Stimulated activated CD8-positive, alpha-beta memory T cell treated with anti-CD3 and anti-CD28 coated beads, Interleukin-15, amount 100 ng/mL, for 4 hours (primary cell): Measurements from ENCODE around the gene IGSF6.
"Not testable (repeated sequence)": the region's sequence is repeated elsewhere in the genome, so short reads cannot be mapped to it uniquely, and the experiment has no call there.

ENCODE experiments used
- DNase-seq, 2 donors: peaks; one replicate each; pipeline ENCODE4 v3.0.0-alpha.2; 2020; ENCODE audit warnings: low read depth in 2 of 2

Gene IGSF6, protein sequence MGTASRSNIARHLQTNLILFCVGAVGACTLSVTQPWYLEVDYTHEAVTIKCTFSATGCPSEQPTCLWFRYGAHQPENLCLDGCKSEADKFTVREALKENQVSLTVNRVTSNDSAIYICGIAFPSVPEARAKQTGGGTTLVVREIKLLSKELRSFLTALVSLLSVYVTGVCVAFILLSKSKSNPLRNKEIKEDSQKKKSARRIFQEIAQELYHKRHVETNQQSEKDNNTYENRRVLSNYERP

DNA sequence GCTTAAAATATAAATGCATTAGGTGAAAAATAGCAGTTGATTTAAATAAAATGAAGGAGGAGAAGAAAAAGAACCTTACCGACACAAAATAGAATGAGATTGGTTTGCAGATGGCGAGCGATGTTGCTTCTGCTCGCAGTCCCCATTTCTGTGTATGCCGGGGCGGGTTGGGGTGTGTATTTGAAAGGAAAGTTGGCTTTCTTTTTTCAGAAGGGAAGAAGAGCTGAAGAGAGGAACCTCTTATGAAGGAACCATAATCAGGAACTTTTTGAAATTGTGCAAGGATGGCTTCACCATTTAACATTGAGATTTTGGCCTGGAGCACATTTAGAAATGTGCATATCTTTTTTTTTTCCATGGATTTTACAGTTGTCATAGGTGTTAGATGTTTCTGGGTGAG is at the start of gene IGSF6:
IGSF6 (minus strand) TSS at position 156 of the 400 bp plus-strand sequence; CDS start at position 146, 10 bp downstream.
- no peak for DNase-seq

DNA sequence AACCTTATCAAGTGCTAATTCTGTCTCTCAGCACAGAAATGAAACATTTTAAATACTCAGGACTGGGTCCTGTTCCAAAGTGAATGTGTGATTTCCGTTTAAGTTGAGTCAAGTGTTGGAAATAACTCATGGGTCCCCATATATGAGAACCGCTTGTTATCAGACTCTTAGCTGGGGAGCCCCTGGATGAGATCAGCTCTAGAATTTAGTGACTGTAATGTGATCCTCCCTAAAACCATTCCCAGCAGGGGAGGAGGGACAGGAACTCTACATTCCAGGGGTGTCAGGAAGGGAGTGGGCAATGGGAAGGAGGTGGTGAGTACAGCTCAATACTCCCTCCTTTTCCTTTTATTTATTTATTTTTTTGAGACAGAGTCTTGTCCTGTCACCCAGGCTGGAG is 48.9 kb upstream of the IGSF6 start:
- no peak for DNase-seq

DNA sequence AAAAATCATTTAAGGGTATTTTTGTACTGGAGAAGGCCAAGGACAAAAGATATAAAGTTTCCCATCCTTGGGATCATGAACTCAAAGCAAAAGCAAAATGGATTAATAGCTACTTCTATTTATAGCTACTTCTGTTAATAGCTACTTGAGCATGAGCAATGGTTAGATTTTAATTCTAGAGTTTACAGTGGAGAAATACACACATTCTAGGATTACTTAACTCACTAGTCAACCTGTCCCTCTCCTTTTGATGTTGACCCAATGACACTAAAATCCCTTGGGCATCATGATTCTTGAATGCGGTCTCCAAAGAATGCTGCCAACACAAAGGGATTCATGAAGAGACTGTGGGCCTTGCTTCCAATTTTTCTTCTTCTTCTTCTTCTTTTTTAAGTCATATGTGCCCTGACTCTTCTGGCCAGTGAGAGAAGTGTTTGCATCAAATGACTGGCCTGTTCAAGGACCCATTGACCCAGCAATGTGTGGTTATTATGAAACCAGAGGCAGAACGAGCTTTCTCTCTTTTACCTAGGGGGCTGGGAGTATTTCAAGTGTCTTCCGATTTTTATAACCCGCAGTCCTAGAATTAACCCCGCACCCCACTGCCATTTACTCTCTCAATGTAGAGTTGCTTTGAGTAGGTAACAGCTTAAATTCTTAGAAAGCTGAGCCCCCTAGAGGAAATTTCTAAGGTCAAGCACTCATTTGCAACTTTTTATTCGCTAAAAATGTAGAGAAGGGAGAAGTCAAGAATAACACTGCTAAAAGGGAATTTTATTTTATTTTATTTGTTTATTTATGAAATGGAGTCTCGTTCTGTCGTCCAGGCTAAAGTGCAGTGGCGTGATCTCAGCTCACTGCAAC is 46.0 kb upstream of the IGSF6 start:
- DNase-seq = no peak

DNA sequence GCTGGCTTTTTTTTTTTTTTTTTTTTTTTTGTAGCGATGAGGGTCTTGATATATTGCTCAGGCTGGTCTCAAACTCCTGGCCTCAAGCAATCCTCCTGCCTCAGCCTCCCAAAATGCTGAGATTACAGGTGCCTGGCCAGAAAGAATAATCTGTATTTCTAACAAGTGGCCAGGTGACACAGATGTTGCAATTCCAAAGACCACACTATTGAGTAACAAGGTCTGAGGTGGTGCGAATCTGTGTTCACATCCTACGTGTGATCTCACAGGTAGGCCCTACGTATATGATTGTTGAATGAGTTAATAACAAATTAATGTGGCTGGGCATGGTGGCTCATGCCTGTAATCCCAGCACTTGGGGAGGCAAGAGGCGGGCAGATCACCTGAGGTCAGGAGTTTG is 44.6 kb upstream of the IGSF6 start:
- no peak for DNase-seq

DNA sequence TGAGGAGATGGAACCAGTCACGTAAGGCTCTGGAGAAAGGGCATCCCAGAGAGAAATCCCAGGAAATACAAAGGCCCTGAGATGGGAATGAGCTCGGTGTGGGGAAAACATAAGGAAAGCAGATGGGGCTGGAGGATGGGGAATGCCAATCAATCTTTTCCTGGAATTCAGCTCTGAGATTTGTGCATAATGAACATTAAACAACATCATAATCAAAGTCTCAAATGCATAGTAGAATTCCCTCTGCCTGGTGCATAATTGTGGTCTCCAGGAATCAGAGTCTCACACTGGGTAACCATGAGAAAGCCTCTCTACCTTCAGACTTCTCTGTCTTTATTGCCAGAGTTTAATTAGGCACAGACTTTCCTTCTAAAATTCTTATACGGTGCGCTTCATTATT is 42.2 kb upstream of the IGSF6 start:
- DNase-seq = no peak

DNA sequence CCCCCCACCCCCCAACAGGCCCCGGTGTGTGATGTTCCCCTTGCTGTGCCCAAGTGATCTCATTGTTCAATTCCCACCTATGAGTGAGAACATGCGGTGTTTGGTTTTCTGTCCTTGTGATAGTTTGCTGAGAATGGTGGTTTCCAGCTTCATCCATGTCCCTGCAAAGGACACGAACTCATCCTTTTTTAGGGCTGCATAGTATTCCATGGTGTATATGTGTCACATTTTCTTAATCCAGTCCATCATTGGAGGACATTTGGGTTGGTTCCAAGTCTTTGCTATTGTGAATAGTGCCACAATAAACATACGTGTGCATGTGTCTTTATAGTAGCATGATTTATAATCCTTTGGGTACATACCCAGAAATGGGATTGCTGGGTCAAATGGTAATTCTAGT is 38.6 kb upstream of the IGSF6 start:
- not testable (repeated sequence) for DNase-seq

DNA sequence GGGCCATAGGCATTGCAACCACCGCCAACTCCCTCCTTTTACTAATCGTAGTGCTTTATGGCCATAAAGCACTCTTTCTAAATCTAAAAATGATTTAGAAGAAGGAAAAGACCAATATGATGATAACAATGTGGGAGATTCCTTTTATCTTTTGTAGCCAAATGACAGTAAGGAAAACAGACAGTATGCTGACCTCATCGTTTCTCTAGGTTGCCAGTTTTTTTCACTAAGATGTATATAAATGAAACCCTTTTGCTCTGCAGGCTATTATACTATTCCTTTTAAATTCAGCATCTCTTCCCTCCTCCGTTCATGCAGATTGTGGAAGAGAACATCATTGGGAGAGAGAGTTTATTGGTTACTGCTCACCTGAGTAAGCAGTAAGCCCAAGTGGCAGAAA is 36.7 kb upstream of the IGSF6 start:
- no peak for DNase-seq

DNA sequence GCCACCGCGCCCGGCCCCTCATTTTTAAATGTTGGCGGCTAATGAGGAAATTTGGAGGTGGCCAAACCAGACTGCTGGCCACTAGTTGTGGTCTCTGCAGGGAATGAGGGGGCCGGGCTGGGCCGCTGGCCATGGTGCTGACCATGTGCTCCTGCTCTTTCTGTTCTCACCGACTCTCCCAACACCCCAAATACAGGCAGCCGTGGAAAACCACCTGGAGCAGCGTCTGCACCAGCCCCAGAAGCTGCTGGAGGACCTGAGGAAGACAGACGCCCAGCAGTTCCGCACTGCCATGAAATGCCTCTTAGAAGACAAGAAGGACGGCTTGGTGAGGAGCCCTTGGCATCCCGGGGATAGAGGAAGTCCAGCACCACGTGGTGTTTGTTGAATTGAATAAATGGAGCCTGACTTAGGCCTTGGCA is 32.6 kb upstream of the IGSF6 start:
- no peak for DNase-seq

DNA sequence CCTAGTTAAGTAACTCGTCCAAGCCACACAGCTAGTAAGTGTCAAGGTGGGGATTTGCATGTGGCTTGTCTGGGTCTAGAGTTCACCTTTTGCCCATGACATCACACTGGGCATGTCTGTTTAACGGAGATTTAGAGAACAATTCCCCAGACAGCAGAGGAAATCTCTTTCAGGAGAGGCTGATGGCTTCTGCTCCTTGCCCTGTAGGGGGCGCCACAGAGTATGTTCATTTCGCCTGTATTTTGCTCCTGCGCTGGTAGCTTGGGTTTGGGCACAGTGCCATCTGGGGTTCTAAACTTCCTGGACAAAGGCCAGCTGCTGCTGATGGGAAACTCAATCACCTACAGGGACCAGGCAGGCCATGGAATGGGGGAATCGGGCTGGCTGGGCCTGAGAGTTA is 31.8 kb upstream of the IGSF6 start:
- DNase-seq = no peak

DNA sequence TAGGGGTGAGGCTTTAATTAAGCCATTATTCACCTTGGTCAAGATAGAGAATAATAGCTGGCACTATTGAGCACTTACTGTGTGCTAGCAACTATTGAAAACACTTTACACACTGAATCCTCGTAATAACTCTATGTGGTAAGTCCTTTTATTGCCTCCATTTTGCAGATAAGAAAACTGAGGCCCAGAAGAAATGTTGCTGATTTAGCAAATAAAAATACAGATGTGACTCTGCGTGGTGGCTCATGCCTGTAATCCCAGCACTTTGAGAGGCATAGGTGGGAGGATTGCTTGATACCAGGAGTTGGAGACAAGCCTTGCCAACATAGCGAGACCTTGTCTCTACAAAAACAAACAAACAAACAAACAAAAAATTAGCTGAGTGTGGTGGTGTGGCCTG is 30.8 kb upstream of the IGSF6 start:
- DNase-seq = no peak

DNA sequence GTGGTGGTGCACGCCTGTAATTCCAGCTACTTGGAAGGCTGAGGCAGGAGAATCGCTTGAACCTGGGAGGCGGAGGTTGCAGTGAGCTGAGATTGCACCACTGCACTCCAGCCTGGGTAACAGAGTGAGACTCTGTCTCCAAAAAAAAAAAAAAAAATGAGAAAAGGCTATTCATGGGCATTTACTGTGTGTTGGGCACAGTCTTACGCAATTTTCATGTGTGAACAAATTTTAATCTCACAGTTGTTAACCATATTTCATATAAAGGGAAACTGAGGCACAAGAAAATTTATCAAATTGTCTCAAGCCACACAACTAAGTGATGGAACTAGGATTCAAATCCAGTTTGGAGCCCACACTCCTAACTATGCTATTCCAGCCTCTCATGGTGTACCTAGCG is 28.3 kb upstream of the IGSF6 start:
- DNase-seq = not testable (repeated sequence)

DNA sequence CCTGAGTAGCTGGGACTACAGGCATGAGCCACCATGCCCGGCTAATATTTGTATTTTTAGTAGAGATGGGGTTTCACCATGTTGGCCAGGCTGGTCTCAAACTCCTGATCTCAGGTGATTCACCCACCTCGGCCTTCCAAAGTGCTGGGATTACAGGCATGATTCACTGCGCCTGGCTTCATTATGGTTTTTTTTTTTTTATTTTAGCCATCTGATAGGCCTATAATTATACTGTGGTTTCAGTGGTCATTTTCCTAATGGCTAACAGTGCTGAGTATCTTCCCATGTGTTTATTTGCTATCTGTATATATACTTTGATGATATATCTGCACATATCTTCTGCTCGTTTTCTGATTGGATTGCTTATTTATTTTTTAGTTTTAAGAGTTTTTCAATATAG is 22.0 kb upstream of the IGSF6 start:
- not testable (repeated sequence) for DNase-seq

DNA sequence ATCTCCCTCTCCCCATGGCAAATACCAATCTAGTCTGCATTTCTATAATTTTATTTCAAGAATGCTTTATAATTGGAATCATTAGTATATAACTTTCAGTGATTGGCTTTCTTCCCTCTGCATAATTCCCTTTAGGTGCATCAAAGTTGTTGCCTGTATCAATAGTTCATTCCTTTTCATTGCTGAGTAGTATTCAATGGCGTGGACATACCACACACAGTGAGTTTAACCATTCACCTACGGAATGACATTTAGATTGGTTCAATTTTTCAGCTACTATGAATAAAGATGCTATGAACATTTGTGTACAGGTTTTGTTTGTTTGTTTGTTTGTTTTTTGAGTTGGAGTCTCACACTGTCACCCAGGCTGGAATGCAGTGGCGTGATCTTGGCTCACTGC is 21.1 kb upstream of the IGSF6 start:
- DNase-seq = no peak

DNA sequence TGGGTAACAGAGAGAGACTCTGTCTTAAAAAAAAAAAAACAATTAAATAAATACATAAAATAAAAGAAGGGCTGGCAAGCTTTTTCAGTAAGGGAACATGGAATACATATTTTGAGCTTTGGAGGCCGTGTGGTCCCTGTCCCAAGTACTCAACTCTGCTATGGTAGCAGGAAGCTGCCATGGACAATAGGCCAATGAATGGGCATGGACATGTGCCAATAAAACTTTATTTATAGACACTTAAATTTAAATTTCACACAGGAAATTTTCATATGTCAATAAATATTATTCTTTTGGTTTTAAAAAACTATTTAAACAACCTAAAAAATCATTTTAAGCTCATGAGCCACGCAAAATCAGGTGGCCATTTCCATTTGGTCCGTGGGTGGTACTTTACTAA is 15.2 kb upstream of the IGSF6 start:
- DNase-seq = no peak

DNA sequence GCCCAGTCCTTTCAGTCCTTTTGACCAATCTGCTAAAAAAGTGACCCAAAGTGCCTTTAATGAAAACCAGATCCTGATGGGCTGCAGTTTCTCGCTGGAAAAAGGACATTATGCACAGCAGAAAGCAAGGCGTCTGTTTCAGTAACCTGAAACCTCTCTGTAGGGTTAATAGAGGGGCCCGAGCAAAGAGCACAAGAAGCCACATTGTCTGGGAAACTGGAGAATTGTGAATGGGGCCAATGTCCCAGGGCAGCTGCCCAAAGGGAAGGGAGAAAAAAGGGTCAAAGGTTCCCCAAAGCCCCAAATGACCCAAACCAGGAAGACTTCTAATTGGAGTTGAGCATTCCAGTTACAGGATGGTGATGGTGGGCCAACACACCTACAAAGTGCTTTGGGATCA is 14.4 kb upstream of the IGSF6 start:
- DNase-seq = no peak

DNA sequence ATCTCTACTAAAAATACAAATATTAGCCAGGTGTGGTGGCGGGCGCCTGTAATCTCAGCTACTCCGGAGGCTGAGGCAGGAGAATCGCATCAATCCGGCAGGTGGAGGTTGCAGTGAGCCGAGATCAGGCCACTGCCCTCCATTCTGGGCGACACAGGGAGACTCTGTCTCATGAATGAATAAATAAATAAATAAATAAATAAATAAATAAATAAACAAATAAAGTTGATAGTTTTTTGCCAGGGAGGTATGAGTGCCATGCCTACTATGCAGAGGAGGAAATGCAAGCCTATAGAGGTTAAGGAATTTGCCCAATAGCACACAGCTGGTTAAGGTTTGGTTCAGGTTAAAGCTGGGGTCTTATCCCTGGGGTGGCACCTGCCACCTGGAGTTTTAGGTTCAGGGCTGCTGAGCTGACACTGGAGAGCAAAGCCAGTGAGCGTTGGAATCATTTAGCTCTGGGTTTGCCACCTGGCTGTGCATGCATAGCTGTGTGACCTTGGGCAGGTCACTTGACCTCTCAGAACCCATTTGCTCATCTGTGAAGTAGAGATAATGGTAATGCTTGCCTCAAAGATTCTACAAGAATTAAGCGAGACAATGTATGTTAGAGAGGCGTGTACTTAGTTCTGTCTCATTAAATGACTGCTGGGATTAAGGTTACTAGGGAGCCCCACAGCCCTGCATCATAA is 12.5 kb upstream of the IGSF6 start:
- no peak for DNase-seq

DNA sequence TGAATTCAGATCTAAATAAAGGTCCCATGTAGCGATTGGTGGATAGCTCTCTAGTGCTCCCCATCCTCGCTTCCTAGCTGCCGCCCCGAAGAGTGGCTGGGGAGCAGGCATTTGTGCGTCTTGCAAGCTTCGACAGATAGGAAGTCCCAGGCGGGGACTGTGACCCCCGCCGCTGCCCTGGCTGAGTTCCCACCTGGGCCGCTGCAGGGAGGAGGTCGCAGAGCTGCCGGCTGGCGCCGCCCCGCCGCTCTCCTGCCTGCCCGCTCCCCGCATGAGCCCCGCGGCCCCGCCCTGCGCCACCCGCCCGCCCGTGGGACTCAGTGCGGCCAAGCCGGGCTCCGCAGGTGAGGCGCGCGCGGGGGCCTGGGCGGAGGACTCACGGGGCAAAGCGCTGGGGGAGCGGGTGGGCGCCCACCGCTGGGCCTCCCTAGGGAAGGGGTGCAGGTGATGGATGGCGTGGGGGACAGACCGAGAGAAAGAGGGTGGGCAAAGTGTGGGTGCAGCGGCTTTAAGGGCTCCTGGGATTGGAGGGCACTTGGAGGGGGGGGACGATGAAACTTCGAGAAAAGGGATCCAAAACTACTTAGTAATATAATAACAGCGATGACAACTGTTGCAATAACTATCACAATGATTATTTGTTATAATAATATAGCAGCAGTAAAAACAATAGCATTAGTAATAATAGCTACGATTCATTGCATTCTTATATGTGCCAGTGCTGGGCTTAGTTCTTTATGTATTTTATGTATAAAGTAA is 11.7 kb upstream of the IGSF6 start, which contains the start of gene OTOA:
OTOA (plus strand) TSS at position 80 of the 759 bp plus-strand sequence. CDS start 14,547 bp downstream, outside the sequence.
- DNase-seq = no peak

DNA sequence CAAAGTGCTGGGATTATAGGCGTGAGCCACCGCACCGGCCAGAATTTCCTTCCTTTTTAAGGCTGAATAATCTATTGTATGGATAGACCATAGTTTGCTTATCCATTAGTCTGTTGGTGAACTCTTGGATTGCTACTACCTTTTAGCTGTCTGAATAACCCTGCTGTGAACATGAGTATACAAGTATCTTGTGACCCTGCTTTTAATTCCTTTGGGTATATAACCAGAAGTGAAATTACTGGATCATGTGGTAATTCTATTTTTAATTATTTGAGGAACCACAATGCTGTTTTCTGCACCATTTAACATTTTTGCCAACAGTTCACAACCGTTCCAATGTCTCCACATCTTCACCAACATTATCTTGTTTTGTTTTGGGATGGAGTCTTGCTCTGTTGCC is 6.7 kb upstream of the IGSF6 start:
- no peak for DNase-seq

DNA sequence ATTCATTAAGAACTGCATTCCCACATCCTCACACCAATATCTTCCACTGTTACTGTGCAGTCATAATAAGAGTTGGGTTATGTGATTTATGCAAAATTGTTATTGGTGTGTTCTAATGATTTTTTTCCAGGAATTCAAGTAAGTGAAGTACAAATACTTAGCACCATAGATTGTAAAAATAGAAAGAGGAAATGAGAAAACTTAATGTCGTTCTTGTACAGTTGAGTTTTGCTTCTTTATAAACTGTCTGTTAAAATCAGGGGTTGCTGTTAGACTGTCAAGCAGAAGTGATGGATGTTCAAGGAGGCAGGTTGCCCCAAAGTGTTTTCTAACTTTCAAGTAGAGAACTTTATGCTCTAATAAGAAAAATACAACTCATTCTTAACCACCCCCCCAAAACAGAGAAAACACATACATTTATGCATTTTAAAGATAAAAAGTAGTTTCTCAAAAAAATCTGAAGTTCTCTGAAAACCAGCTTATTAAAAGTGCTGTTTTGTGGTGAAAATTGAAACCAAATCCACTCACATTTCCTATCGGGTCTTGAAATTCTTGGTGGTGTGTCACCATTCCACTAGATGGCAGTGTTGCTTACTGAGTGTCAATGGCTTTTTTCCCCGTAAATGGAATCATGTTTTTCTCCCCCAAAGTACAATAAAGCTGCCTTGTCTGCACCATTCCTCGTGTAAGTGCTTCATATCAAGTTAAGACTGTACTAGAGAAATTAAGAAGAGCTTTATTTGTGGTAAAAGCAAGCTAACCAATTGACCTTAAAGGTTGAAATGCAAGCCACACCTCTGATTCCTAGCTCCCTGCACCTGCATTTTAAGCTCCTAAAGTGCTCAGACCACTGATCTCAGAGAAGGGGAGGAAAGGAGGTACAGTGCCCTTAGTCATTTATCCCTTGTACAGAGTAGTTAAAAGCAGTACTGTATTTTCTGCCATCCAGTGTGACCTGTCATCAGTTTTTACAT is 4.7 kb upstream of the IGSF6 start:
- DNase-seq = no peak

DNA sequence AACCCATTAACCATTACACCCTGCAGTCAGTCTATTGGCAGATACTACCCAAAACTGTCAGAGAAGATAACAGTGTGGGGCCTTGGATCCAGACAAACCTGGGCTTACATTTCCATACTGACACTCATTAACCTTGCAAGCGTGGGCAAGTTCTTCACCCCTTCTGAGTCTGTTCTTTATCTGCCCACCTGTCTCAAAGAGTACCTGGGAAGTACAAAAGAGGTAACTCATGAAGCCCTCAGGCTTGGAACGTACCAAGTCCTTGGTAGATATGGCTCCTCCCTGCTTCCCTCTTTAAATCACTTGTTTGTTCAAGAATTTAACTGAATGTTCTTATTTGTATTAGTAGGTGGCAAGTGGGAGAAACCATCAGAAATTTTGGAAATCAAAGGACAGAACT is 2.5 kb upstream of the IGSF6 start:
- no peak for DNase-seq

DNA sequence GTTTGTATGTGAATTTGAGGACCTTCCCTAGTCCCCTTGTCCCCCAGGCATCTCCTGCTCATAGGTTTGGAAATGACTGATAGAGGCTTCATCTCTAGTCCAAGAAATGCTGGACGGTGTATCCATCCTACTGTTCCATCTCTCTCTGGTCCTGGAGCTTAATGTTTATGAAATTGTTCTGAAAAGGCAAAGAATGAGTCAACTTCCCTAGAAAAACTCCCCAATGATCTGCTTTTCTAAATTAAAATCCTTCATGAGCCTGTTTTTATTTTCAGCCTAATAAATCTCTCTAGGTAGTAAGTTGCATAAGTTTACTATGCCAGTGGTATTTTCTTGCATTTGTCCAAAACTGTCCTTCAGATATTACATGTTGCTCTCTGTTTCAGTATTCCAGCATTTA is 2.1 kb upstream of the IGSF6 start:
- no peak for DNase-seq
